ENCODE data around the gene CMTM3.

The CMTM3 gene

GRCh38 chr16:66651965-66652364 lies 47.5 kb downstream of the CMTM3 start:
- DNase-seq (ENCODE audit: low read depth in 1 of 2, low spot score in 1 of 2) = peak in 1 of 2 experiments; percentile 62
- no peak for TF ChIP-seq CTCF (IDR thresholded peaks at IDR 0.05; ENCODE audit: insufficient read depth, low read length)
- TF ChIP-seq SPI1 (IDR thresholded peaks at IDR 0.05; ENCODE audit: borderline replicate concordance, low read depth) = peak; percentile 60; the same call in 1 of the 2 replicates
- TF ChIP-seq REST (IDR thresholded peaks at IDR 0.05; ENCODE audit: insufficient replicate concordance, low read depth) = no peak
- Histone ChIP-seq H3K4me3 (replicated peaks; ENCODE audit: insufficient read depth, low read length) (no peak overlapping the region), H3K27me3 (ENCODE audit: insufficient read depth, poor library complexity, severe bottlenecking) (no peaks in the 10 kb centered on the region), H3K27ac (replicated peaks) (no peak overlapping the region)

- Histone ChIP-seq H3K27ac (replicated peaks) (0 out of 2 replicates have a peak overlapping the region, but pooled peaks have one; percentile 3), H3K4me3 (replicated peaks; ENCODE audit: insufficient read depth, low read length) (no peak overlapping the region), H3K27me3 (ENCODE audit: insufficient read depth, poor library complexity, severe bottlenecking) (no peaks in the 10 kb centered on the region)
- no peak for TF ChIP-seq POLR2AphosphoS5 (IDR thresholded peaks at IDR 0.05; ENCODE audit: low read depth)
- TF ChIP-seq CTCF (IDR thresholded peaks at IDR 0.05; ENCODE audit: insufficient read depth, low read length) = no peak
- no peak for TF ChIP-seq REST (IDR thresholded peaks at IDR 0.05; ENCODE audit: insufficient replicate concordance, low read depth)
- no peak for DNase-seq (ENCODE audit: low read depth in 1 of 2, low spot score in 1 of 2)
Observed at GRCh38 chr16:66652661-66653360, 48.3 kb downstream of the CMTM3 start.

- H3K27ac ChIP-seq (replicated peaks) = no peak overlapping the region
Observed at GRCh38 chr16:66653581-66654350, 49.3 kb downstream of the CMTM3 start.

More at GRCh38 chr16:66653581-66654350, 49.3 kb downstream of the CMTM3 start:
- no peaks in the 10 kb centered on the region for H3K27me3 ChIP-seq (ENCODE audit: insufficient read depth, poor library complexity, severe bottlenecking)
- H3K4me3 ChIP-seq (replicated peaks; ENCODE audit: insufficient read depth, low read length) = no peak overlapping the region
- DNase-seq (ENCODE audit: low read depth in 1 of 2, low spot score in 1 of 2) = no peak
- no peak for TF ChIP-seq POLR2AphosphoS5 (IDR thresholded peaks at IDR 0.05; ENCODE audit: low read depth)
- TF ChIP-seq SPI1 (IDR thresholded peaks at IDR 0.05; ENCODE audit: borderline replicate concordance, low read depth) = no peak
- TF ChIP-seq CTCF (IDR thresholded peaks at IDR 0.05; ENCODE audit: insufficient read depth, low read length) = no peak
- TF ChIP-seq GABPA (IDR thresholded peaks at IDR 0.05; ENCODE audit: low read depth) = no peak
- no peak for TF ChIP-seq REST (IDR thresholded peaks at IDR 0.05; ENCODE audit: insufficient replicate concordance, low read depth)

All from HL-60 (cell line).